ENCODE measurements around the gene ARHGAP22.

Gene ARHGAP22

DNA sequence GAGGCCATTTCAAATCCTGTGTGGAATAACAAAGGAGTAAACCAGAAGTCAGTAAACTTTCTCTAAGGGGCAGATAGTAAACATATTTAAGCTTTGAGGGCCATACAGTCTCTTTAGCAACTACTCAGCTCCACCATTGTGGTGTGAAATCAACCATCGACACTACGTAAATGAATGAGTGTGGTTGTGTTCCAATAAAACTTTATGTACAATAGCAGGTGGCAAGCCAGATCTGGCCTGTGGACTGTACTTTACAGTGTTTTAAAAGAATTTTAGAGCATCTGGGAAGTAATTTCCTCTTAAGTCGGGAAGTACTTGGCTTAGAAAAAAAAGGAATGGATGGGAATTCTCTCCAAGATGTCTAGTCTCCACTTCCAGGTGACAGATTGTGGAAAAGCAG is 71.3 kb downstream of the ARHGAP22 start:
- no peak for DNase-seq (ENCODE audit: low spot score)

DNA sequence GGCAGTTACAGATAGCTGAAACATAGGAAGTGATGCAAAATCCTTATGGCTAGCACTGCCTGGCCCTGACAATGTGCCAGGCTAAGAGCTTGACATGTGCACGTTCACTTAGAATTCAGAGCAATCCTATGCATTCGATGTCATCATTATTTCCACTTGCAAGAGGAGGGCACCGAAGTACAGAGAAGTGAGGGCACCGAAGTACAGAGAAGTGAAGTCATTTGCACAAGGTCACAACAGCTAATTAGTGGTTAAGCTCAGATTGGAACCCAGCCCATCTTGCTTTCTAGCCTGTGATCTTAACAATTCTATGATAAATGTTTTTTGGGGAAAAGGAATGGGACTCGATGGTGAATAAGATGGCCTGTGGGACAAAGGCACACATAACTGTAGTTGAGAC is 73.4 kb downstream of the ARHGAP22 start:
- no peak for DNase-seq (ENCODE audit: low spot score)

DNA sequence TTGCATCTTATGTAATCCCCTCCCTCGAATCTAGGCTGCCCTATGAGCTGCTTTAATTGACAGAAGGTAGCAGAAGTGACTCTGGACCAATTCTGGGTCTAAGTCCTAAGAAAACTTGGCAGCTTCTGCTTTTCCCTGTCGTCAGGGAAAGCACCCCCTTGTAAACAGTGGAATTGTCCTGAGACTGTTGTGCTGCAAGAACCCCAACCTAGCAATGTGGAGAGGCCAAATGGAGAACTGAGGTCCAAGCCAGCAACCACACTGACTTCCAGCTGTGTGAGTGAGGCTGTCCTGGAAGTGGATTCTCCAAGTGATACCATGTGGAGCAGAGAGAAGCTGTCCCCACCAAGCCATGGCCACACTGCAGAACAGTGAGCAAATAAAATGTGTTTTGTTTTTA is 75.5 kb downstream of the ARHGAP22 start:
- no peak for DNase-seq (ENCODE audit: low spot score)

DNA sequence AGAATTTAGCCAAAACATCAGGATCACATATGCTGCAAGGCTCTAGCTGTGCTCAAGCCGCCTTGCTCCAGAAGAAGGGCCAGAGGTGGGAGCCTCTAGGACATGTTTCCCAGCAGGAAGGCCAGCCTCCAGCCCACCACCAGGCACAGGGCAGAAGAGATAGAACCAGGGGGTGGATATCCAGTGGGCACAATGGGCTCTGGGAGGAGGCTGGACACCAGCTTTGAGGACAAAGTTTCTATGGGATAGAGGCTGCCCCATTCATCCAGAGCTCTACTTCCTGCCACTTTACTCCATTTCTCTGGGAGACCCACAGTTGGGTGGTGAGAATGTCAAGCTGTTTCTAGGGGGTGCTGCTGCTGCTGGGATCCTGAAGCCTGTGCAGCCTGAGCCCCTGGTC is 77.1 kb downstream of the ARHGAP22 start:
- no peak for DNase-seq (ENCODE audit: low spot score)

DNA sequence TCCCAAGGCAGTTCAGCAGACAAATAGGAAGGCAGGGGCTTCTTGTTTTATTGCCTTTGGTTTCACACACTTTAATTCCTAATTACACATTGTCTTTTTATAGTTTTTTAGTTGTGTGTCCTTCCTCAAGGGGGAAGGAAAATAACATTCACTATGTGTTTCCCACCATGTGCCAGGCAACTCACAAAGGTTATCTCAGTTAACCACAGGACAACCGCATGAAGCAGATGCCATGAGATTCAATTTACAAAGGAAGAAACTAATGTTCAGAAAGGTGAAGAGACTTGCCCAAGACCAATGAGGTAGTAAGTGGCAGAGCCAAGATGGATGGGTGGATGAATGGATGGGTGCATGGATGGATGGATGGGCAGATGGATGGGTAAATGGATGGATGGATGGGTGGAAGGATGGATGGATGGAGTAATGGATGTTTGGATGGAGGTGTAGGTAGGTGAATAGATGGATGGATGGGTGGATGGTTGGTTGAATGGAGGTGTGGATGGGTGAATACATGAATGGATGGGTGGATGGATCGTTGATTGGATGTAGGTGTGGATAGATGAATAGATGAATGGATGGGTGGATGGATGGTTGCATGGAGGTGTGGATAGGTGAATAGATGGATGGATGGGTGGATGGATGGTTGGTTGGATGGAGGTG is 77.9 kb downstream of the ARHGAP22 start:
- DNase-seq (ENCODE audit: low spot score), result no peak

DNA sequence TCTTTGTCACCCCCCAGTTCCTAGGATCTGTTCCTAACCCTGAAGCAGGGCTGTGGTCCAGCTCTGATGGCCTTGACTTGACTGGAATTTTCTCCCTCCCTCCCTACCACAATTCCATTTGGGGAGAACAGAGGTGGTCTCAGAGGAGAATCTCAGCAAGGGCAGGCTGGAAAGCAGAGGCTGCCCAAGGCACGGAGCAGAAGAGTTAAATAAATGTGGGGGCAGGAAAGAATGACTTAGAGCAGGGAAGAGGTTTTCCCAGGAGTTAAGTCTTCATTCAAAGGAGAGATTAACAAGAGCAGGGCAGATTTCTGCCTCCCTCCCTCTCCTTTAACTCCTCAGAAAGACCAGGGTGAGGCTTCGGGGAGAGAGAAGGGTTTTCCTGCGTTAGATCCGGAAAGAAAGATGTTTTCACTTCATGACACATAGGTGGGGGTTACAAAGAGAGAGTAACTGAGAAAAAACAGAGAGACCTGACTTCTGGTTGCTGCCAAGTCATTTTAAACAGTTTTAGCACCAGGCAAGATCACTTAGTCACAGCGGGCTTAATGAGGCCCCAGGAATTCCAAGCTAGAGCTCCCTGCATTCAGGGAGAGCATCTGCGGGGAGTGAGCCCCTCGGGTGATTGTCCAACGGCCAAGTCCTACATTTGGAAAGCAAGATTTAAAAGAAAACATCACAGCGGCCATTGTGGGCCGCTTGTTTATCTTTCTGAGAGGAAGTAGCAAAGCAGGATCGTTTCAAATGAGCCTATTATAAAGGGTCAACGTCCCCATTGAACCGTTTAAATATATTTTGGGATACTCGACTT is 78.7 kb downstream of the ARHGAP22 start:
- DNase-seq (ENCODE audit: low spot score), result peak; percentile 75

DNA sequence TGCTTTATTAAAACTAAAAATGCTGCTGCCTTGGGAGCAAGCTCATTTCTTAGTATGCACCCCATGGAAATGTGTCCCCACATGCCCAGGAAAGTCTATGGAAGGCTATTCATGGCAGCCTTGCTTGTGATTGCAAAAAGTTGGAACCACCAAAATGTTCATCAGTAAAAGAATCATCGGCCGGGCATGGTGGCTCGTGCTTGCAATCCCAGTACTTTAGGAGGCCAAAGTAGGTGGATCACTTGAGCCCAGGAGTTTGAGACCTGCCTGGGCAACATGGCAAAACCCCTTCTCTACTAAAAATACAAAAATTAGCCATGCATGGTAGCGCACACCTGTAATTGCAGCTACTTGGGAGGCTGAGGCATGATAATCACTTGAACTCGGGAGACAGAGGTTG is 79.8 kb downstream of the ARHGAP22 start:
- DNase-seq (ENCODE audit: low spot score), result no peak

DNA sequence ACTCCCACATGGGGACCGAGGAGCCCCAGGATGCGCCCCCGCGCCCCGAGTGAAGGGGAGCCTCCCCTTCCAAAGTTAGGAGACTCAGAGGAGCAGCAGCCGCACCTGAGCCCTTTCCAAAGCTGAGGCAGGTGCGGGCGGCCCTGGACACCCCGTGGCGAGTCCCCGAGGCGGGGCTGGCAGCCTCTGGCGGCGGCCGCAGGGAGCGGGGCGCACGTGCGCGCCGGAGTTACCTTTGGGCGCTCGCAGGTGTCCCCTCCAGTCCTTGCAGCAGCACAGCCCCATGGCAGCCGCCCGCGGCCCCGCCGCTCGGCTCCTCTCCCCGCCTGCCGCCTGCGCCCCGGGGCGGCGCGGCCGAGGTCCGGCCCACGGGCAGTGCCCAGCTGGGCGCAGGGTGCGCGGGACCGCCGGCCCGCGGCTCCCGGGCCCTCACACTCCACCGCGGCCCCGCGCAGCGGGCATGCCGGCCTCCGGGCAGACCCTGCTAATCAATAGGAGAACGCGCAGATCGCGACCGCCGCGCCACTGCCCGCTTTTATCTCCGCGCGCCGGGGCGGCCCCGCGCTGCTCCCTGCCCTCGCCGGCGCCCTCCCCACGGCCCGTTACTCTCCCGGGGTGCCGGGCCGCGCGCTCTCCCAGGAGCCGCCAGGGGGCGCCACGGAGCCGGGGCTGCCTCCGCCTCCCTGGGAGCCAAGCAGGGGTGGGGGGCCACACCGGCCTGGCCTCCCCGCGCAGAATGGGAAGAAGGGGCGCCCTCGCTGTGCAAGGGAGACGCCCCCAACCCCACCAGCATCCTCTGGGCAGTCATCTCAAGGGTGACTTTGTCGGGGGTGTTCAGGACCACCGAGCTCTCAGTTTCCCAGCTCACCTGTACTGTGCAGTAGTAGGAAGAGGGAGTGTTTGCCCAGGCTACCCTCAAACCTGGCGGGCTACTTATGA is 80.8 kb downstream of the ARHGAP22 start:
- DNase-seq (ENCODE audit: low spot score), result peak; percentile 78

DNA sequence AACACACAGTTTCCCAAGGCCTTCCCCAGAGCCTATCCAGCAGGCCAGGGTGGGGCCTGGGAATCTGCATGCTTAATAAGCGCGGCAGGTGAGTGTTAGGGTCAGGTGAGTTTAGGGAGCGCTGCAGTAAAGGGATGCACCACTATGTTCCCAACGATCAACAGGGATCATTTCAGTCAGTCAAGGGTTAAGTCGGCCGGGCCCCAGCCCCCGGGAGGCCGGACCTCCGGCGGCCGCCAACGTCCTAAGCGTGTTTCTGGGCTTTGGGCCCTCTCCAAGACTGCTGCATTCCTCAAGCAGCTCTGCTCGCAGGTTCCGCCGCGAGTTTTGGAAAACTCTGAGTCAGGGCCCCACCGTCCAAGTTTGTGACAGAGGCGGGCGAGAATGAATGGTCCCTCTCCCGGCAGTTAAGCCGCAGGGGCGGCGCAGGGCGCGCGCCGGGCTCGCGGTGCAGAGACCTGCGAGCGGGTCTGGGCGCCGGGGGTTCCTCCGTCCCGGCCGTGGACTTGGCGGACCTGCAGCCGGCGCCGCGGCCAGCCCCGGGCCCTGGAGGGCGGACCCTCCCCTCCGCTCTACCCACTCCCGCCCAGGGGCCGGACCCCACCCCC is 81.6 kb downstream of the ARHGAP22 start:
- DNase-seq (ENCODE audit: low spot score), result peak; percentile 96

DNA sequence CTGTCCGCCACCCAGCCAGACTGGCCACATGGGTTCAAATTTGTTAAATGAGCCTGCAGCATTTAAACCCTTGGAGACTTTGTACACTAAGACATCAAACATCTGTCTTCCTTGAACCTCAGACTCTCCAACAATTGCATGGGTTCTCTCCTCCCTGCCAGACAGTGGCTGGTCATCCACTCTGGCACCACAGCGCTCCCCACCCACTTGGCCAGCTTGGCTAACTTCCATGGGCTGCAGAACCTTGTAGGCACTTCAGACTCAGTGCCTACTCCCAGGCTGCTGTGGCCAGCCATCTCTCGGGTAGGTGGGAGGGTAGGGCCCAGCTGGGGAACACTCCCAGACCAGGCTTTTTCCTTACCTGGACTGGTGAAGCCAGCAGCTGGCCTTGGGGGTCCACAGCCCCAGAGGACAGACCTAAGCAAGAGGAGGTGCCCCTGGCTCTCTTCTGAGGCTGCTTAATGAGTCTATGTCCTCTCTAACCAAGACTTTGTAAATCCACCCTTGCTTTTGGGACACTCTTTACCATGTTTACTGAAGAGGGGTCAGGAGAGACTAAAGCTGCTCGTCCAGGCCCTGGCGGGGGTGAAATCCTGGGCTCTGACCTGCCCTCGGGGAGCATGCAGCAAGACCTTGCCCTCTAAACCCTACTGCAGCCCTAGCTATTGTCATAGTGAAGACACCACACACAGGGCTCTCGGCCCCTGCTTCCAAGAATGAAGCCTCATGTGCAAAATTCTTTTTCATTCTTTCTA is 82.7 kb downstream of the ARHGAP22 start:
- no peak for DNase-seq (ENCODE audit: low spot score)

DNA sequence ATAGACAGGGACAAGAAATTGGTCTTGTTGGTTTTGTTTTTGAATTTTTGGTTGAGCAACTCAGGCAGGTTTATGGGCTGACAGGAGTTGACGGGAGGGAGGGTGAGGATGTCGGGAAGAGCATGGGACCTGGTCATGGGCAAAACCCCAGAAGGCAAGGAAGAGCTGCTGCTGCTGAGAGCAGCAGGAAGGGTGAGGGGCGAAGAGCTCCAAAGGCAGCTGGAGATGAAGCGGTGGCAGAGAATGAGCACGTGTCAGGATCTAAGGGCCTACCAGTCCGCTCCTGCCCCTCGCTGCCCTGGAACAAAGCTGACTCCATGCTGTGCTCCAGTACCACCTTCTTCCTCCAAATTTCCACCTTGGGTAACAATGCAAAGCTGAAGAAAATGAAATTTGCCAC is 84.3 kb downstream of the ARHGAP22 start:
- DNase-seq (ENCODE audit: low spot score), result no peak

DNA sequence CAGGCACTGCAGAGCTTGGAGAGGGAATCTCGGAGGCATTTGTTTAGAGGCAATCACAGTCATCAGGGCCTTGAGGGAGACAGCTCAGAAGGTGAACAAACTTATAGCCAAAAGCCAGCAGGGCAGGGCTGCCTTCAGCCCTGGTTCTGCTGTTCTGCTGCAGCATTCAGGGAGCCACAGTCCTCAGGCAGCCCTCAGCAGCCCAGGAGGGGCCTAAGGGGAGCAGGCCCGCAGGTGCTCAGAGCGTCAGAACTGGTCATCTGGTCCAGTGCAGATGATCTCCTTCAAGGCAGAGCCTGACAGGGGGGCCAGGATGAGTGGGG is 84.7 kb downstream of the ARHGAP22 start:
- DNase-seq (ENCODE audit: low spot score), result no peak

DNA sequence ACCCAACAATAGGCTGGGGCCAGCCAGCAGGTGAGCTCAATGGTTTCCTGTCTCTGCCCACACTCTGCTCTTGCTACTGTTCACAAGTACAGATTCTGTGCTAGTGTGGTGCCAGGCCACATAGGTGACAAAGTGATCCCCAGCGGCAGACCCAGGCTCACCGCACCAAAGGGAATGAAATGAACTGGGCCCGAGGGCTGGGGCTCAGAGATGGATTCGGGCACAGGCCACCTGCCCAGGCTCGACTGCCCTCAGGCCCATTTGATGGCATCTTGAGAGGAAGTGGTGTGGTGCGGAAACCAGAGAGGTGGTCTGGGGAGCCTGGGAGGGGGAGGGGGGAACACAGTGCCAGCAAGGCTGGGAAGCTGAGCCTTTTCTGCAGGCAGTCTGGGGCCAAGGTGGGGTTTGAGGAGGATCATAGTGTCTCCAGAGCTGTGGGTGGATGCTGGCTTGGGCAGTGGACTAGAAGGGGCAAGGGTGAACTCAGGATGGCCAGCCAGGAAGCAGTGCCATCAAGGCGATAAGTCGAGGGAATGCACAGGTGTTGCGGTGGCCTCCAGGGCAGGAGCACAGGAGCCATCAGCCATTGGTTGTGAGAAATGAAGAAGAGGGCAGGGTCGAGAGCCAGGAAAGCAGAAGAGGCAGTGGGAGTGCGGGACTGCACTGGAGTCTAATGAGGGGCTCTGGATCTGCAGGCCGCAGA is 85.2 kb downstream of the ARHGAP22 start:
- no peak for DNase-seq (ENCODE audit: low spot score)

DNA sequence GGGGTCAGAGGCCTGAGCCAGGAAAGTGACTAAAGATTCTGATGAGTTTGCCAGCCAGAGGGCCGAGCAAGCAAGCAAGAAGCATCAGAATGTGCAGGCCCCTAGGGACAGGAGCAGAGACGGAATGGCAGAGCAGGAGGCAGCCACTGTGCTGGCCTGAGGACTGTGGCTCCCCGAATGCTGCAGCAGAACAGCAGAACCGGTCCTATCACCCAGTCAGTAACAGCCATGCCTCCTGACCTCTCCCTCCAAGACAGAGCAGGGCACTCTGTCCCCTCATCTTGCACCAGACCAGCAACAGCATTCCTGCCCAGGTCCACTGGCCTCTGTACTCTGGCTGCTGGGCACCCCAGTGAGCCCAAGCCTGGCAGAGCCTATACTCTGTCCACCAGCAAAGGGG is 85.9 kb downstream of the ARHGAP22 start:
- no peak for DNase-seq (ENCODE audit: low spot score)

DNA sequence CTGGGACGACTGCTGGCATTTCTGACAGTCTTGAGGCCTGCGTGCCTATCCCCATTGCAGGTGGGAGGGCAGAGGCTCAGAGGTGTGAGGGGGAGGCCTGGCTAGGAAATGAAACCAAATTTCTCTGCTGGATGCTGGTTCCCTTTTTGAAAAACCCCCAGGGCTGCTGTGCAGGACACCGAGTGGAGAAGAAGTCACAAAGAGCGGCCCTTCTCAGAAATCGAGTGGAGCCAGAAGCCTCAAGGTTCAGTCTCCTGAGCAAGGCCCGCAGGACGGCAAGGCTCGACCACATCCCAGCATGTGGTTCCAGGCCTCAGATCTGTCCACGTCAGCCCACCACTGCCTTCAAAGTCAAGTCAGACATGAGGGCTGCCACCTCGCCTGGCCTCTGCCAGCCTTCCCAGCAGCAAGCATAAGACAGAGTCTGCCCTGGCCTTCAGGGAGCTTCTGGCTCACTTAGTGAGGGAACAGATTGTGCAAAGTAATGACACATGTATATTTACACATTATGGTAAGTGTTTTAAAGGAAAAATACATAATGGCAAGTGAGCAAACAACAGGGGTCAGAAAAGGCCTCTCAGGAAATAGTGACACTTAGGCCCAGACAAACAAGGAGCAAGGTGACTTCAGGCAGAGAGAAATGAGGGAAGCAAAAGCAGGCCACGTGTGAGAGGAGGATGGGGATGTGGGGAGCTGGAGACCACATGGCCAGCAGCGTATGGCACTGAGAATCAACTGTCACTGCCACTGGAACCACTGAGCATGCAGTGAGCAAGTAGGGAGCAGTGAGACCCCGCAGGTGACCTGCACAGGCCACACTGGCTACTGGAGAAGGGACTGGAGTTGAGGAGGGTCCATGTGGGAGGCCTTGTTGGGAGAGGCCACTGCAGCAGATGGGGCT is 86.7 kb downstream of the ARHGAP22 start:
- no peak for DNase-seq (ENCODE audit: low spot score)

DNA sequence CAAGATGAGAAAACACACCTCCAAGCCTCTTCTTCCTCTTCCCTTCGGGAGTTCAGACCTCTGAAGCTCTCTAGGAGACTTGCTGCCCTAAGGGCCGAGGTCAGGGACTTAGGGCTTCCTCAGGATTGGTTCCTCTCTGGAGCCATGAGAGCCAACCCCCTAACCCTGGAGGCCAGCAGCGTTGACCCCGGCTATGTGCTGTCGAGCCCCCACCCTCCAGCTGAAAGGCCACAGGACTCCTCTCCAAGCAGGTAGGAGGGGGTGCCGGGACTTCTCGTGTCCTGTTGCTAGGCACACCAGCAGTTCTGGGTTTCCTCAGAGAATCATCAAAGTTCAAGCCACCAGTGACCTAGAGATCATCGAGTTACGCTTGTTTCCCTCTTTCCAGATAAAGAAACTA is 87.4 kb downstream of the ARHGAP22 start:
- no peak for DNase-seq (ENCODE audit: low spot score)

DNA sequence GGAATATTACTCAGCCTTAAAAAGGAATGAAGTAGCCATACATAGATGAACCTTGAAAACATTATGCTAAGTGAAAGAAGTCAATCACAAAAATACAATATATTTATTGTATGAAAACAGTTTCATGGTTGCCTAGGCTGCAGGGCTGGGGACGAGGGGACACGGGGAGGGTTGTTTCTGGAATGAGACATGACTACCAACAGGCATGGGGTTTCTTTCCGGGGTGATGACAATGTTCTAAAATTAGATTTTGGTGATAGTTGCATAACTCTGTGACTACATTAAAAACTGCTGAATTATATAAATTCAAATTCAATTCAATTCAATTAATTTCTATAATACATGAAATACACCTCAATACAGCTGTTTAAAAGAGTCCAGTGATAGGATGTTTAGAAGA is 88.0 kb downstream of the ARHGAP22 start:
- DNase-seq (ENCODE audit: low spot score), result no peak

DNA sequence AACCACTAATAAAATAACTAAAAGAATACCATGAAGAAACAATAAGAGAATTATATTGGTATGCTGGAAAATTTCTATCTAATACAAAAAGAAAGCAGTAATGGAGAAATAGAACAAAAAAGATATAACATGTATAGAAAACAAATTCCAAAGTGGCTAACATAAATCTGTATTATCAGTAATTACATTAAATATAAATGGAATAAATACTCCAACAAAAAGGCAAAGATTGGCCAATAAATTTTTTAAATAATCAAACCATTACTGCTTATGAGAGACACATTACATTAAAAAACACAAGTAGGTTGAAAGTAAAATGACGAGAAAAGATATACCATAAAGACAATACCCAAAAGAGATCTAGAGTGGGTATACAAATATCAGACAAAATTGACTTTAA is 90.0 kb downstream of the ARHGAP22 start:
- DNase-seq (ENCODE audit: low spot score), result no peak

DNA sequence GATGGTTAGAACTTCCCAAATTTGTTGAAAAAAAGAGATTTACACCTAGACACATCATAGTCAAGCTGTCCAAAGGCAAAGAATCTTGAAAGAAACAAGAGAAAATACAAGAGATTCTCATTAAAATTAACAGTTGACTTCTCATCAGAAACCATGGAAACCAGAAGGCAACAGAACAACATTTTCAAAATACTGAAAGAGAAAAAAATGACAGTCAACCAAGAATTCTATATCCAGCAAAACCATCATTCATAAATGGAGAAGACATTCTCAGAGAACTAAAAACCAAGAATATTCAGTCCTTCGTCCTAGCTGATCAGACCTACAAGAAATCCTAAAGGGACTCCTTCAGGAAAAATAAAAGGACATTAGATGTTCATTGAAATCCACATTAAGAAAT is 90.6 kb downstream of the ARHGAP22 start:
- no peak for DNase-seq (ENCODE audit: low spot score)

DNA sequence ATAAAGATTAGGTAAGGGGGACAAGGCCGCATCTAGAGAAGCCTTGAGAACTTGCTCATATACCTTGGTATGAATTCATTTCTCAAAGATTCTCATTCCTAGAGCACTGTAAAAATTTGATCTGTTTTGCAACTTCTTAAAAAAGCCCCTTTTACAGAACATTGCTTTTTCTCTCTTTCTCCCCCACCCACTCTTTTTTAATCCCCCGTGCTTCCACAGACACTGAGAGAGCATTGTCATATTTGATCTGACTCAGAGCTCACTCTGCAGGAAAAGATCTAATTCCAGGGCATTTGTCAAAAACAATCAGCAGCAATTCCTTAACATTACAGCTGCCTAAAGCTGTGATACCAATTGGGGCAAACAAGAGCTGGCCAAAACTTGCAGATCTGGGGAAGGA is 92.0 kb downstream of the ARHGAP22 start:
- no peak for DNase-seq (ENCODE audit: low spot score)
